Measurements from ENCODE around the gene RARB. TPM values are rescaled to one million over a fixed set of nuclear protein-coding genes. Genes with fewer than 3 reads are reported as not detected.

The RARB gene
- total and polyA plus RNA-seq, 2 of the 13 experiments (the other 11 are each of a cell fraction or from before 2014, with no cell fraction given) = 0.16 TPM; not detected in 1

GRCh38 chr3:25474052-25474451 lies 46.0 kb downstream of the RARB start:
- FAIRE-seq (no peak), ATAC-seq (no peak), DNase-seq (ENCODE audit: low spot score) (no peak)
- intact Hi-C loops (cut with micrococcal nuclease; ENCODE audit: unreplicated experiment) = no loop called here
- WGBS (ENCODE audit: low lambda C conversion rate) = 82% methylated on average over 1 of the region's 1 CpG
- no peaks in the 10 kb centered on the region for H4K20me1 ChIP-seq (ENCODE audit: insufficient read depth, low read length)
- H3K27ac ChIP-seq (ENCODE audit: extremely low read length, insufficient read depth, low read length) = no peak overlapping the region
- H3K9me3 ChIP-seq (ENCODE audit: low read length) = no peaks in the 10 kb centered on the region
- no peaks in the 10 kb centered on the region for H3K79me2 ChIP-seq (ENCODE audit: insufficient read depth, low read length)
- in situ Hi-C loops (cut with HindIII; ENCODE audit: extremely low pct_ligation_motif_present, low pct_unique_long_range_greater_than_20kb) = no loop called here
- TF ChIP-seq GABPB1 (CRISPR knock-in tag; IDR thresholded peaks at IDR 0.05) = no peak
- no peak for TF ChIP-seq AHDC1 (CRISPR knock-in tag; IDR thresholded peaks at IDR 0.05; ENCODE audit: borderline replicate concordance)
- TF ChIP-seq SNAPC2 (CRISPR knock-in tag; IDR thresholded peaks at IDR 0.05) = no peak
- TF ChIP-seq SALL1 (CRISPR knock-in tag; IDR thresholded peaks at IDR 0.05) = no peak
- TF ChIP-seq ZNF274 (CRISPR knock-in tag; IDR thresholded peaks at IDR 0.05) = no peak
- no peak for TF ChIP-seq ZNF7 (CRISPR knock-in tag; IDR thresholded peaks at IDR 0.05)
- no peak for TF ChIP-seq DR1 (CRISPR knock-in tag; IDR thresholded peaks at IDR 0.05)
- TF ChIP-seq ZNF292 (CRISPR knock-in tag; IDR thresholded peaks at IDR 0.05; ENCODE audit: borderline replicate concordance, low read depth) = no peak
- no peak for TF ChIP-seq NCOA5 (CRISPR knock-in tag; IDR thresholded peaks at IDR 0.05)
- TF ChIP-seq BRD4 (CRISPR knock-in tag; IDR thresholded peaks at IDR 0.05) = no peak
- no peak for TF ChIP-seq RFX5 (IDR thresholded peaks at IDR 0.05; ENCODE audit: low read depth, low read length)
- no peak overlapping the region for H2AFZ ChIP-seq (ENCODE audit: low read length)
- ChIA-PET CTCF (ENCODE audit: low intra/inter-chr PET ratio, low total read pairs) (no interaction called here), POLR2A (no interaction called here)
- H3K36me3 ChIP-seq (replicated peaks in 1 of 2; ENCODE audit: control insufficient read depth in 1 of 2, insufficient read depth in 2 of 2, low read length in 2 of 2) = no peaks in the 10 kb centered on the region
- H3K4me3 ChIP-seq (replicated peaks in 1 of 3; ENCODE audit: insufficient read depth in 1 of 3, low read depth in 2 of 3, low read length in 3 of 3) = no peak overlapping the region
- BruUV-seq (replicated peaks) = no TSS peak
- no peak overlapping the region for H3K4me2 ChIP-seq (ENCODE audit: low read depth, low read length)
- H3K4me1 ChIP-seq (ENCODE audit: insufficient read depth, low read length) = no peaks in the 10 kb centered on the region
- H3K9ac ChIP-seq (ENCODE audit: insufficient read depth, low read depth, low read length) = no peak overlapping the region
- no peaks in the 10 kb centered on the region for H3K27me3 ChIP-seq (ENCODE audit: control insufficient read depth in 1 of 2, insufficient read depth in 2 of 2, low read length in 2 of 2)

Measured in HepG2 (cell line).